GM12891 (cell line): Measurements from ENCODE around the gene ADCY1.

Experiments
- DNase-seq: peaks from one replicate; pipeline ENCODE4 v3.0.0; 2011; ENCODE audit warnings: low spot score; ENCODE audit not compliant: insufficient read length
- FAIRE-seq: peaks from 2 replicates; lab custom pipeline; 2011; peaks lifted over from hg19 to GRCh38; lab: Jason Lieb, UNC
- PAX5 ChIP-seq: IDR thresholded peaks from 2 replicates; pipeline ENCODE4 v1.6.1; 2011; ENCODE audit warnings: low read length, moderate library complexity, mild to moderate bottlenecking; ENCODE audit not compliant: insufficient read depth, severe bottlenecking
- POLR2A ChIP-seq: IDR thresholded peaks from 2 replicates; pipeline ENCODE4 v1.6.1; 2011; ENCODE audit warnings: low read depth, low read length, control low read depth
- POLR2AphosphoS5 ChIP-seq: IDR thresholded peaks from 2 replicates; pipeline ENCODE4 v1.6.1; 2011; ENCODE audit warnings: low read depth, low read length, control low read depth
- POU2F2 ChIP-seq: IDR thresholded peaks from 2 replicates; pipeline ENCODE4 v1.6.1; 2011; ENCODE audit warnings: low read depth, mild to moderate bottlenecking, control low read depth, low read length, moderate library complexity
- SPI1 ChIP-seq: IDR thresholded peaks from 2 replicates; pipeline ENCODE4 v1.6.1; 2011; ENCODE audit warnings: low read depth, low read length, control low read depth
- TAF1 ChIP-seq: IDR thresholded peaks from 2 replicates; pipeline ENCODE4 v1.6.1; 2011; ENCODE audit warnings: low read depth, low read length, control low read depth

The ADCY1 gene

DNA sequence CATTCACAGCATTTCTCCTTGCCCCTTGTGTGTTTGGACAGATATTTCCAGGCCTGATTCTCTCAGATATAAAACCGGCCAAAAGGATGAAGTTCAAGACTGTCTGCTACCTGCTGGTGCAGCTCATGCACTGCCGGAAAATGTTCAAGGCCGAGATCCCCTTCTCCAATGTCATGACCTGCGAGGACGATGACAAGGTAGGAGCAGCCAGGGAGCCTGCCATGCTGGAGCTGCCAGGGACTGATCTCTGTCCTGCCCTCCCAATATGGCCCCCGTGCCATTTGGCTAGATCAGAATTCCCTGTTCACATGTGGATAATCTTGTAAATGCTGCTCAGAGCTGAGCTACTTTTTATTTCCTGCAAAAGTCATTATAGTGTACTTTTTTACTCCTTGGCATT is 87.8 kb downstream of the ADCY1 start:
- no peak for TF ChIP-seq TAF1
- TF ChIP-seq POU2F2, result no peak
- no peak for TF ChIP-seq POLR2A
- no peak for TF ChIP-seq SPI1
- TF ChIP-seq POLR2AphosphoS5, result no peak
- no peak for TF ChIP-seq PAX5
- FAIRE-seq, result no peak

DNA sequence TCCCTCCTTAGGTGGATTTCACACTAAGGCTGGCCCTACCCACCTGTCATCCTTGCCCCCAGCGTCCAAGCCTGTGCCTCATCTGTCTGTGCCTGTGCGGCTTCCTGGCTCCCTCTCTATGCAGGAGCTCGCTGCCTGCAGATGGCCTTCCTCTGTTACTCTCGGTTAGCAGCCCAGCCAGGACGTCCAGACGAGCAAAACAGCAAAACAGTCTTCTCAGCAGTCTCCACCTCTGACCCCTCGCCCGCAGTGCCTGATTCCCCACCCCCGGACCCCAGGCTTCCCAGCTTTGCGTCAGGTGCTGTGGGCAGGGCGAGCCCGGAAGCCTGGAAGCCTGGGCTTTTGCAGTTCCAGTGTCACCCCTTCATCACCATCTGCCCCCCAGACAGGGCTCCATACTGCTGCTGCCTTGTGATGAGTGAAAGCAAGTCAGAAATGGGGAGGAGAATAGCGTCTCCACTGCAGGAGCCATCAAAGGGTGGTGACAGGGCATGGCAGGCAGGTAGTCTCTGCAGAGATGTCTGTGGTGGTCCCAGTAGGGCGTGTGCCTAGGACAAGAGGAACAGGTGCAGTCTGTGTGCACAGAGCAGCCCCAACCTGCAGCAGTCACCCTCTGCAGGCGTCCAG is 88.5 kb downstream of the ADCY1 start:
- TF ChIP-seq POLR2AphosphoS5 (no peak), POLR2A (no peak), TAF1 (no peak), PAX5 (no peak), POU2F2 (no peak), SPI1 (no peak)
- DNase-seq (no peak), FAIRE-seq (no peak)

More for the DNA sequence above, 87.8 kb downstream of the ADCY1 start:
- DNase-seq, result no peak

DNA sequence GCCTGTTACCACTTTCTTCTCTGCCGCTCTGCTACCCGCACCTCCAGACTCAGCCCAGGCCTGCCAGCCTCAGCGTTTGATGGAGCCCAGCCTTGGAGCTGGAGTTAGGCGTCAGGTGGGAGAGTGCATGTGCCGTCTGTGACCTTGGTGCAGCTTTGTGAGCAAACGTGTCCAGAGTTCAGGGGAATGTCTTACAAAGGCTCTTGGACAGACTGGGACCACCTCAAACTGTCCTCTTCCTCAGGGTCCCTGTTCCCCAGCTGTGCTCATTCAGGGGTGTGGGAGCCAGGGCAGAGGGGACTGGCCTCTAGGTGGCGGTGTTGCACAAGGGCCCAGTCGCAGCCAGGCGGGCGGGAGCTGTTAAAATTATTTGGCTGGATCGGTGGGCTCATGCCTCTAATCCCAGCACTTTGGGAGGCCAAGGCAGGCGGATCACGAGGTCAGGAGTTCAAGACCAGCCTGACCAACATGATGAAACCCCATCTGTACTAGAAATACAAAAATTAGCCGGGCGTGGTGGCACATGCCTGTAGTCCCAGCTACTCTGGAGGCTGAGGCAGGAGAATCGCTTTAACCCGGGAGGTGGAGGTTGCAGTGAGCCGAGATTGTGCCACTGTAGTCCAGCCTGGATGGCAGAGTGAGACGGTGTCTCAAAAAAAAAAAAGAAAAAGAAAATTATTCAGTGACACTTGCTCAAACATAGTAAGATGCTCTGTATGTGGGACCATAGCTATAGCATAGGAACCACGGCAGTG is 89.2 kb downstream of the ADCY1 start:
- no peak for FAIRE-seq
- TF ChIP-seq SPI1 (no peak), POLR2AphosphoS5 (no peak), PAX5 (no peak), POLR2A (no peak), TAF1 (no peak), POU2F2 (no peak)
- DNase-seq, result no peak

DNA sequence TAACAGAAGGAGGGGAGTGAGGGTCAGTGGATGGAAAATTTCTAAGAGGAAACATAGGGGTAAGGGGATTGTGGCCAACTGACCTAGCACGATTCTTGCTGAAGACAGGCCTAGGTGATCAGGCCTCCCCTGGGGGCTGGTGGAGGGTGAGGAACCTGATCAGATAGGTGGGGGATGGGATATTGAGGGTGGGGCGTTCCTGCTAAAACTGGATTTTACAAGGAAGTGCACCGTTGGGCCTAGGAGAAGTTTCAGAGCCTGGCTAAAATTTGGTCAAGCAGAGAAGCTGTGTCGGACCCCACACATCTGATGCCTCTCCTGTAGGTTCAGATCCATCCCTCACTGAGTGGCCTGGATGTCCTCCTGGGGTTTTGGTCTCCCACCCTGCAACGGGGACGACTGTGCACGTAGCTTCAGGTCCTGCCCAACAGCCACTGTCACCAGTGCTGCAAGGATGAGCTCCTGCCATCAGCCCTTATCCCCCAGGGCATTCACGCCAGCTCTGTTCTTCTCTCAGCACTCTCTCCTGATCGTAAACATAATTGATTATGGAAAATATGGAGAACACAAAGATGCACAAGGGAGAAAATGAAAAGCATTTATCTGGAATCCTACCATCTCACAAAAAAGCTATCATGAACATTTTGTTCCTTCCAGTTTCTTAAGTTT is 89.9 kb downstream of the ADCY1 start:
- FAIRE-seq, result no peak

DNA sequence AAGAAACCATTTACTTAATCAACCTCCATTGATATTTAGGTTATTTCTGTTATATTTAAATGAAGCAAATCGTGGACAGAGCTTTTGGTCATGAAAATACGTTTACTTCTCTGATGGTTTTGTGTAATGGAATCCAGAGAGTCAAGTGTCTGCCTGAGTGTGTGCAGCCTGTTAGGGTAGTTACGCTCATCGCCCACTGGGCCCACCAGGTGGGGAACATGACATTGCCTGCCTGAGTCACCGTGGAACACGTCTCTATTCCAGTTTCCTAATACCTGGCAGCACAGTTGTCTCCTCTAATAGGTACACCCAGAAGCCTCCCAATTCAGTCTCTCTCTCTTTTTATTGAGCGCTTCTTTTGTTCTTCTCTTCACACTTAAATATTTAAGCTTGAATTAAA is 91.0 kb downstream of the ADCY1 start:
- DNase-seq (no peak), FAIRE-seq (no peak)
- TF ChIP-seq TAF1 (no peak), POLR2AphosphoS5 (no peak), PAX5 (no peak), SPI1 (no peak), POLR2A (no peak), POU2F2 (no peak)

More for the DNA sequence above, 89.9 kb downstream of the ADCY1 start:
- no peak for DNase-seq
- no peak for TF ChIP-seq TAF1

DNA sequence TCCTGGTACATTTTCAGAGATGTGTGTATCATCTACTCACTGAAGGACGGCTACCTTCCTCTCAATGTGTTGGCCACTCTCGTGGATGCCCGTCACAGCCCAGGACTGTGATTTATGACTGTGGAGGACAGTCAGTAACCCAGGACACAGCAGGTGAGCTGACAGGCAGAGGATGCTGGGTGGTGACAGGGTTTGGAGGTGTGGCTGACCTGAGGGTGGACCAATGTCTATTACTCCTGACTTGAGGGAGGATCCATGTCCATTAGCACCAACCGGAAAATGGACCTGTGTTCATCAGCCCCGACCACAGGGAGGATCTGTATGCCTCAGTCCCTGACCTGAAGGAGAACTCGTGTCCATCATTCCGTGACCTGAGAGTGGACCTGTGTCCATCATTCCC is 96.1 kb downstream of the ADCY1 start:
- no peak for FAIRE-seq

DNA sequence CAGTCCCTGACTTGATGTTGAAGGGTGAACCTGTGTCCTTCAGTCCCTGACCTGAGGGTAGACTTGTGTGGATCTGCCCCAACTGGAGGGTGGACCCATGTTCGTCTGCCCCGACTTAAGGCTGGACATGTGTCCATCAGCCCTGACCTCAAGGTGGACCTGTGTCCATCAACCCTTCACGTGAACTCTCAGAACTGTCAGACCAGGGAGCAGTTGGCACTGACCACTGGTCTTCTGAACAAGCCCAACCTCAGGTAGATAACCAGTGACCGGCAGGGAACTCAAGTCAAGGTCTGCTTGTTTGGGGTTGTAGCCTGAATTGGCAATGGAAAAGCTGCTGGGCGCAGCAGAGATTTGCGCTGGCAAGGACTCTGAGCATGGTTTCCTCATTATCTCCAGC is 96.5 kb downstream of the ADCY1 start:
- FAIRE-seq, result no peak
- TF ChIP-seq POLR2AphosphoS5 (no peak), PAX5 (no peak), POLR2A (no peak), TAF1 (no peak), SPI1 (no peak), POU2F2 (no peak)
- no peak for DNase-seq

More for the DNA sequence above, 96.1 kb downstream of the ADCY1 start:
- TF ChIP-seq PAX5 (no peak), SPI1 (no peak), POLR2AphosphoS5 (no peak), TAF1 (no peak), POU2F2 (no peak), POLR2A (no peak)
- DNase-seq, result no peak

DNA sequence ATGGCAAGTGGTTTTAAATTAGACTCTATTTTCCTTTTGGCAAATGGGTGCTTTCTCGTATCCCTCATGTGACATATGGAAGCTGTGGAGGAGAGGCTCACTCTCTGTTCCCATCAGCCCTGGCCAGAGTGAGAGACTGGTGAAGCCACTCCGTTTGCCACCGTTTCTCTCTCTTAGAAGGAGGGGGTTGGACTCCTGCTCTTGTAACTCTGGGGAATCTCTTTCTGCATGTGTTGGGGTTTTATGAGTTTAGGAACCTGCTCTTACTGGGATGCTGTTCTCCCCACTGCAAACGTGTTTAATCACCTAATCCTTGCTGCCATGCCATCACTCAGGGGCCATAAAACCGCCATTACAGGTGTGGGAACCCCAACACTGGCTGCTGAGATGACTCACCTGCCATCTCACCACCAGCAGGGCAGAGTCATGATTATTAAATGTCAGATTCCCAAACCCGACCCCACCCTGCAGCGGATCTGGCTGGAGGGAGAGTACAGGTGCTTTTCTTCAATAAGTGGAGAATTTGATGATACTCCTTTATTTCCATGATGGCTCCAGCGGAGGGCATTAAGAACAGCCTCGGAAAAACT is 103.2 kb downstream of the ADCY1 start:
- TF ChIP-seq PAX5 (no peak), SPI1 (no peak), POLR2AphosphoS5 (no peak), TAF1 (no peak), POLR2A (no peak), POU2F2 (no peak)
- FAIRE-seq (no peak), DNase-seq (no peak)

DNA sequence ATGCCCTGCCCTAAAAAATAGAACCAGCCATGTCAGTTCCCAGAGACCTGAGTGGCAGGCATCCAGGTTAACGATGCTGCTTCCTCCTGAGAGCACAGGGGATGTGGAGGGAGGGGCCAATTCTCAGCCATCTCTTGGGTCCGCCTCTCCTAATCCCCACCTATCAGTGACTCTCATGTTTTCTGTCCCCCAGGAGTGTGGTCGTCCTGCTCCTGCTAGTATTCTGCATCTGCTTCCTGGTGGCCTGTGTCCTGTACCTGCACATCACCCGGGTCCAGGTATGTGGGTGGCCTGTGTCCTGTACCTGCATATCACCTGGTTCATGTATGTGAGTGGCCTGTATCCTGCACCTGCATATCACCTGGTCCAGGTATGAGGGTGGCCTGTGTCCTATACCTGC is 105.3 kb downstream of the ADCY1 start:
- no peak for FAIRE-seq
- TF ChIP-seq POLR2A, result no peak
- no peak for DNase-seq
